NCI-H1436 treated with DMSO at 0.1 percent for 48 hours (cell line): ENCODE data around the gene ARHGAP10.

Experiments
- DNase-seq: peaks from one replicate; lab custom pipeline; 2025; lab: John Stamatoyannopoulos, UW

Gene ARHGAP10

GRCh38 chr4:148092316-148093014 lies 360.6 kb downstream of the ARHGAP10 start:
- DNase-seq, result no peak

DNA sequence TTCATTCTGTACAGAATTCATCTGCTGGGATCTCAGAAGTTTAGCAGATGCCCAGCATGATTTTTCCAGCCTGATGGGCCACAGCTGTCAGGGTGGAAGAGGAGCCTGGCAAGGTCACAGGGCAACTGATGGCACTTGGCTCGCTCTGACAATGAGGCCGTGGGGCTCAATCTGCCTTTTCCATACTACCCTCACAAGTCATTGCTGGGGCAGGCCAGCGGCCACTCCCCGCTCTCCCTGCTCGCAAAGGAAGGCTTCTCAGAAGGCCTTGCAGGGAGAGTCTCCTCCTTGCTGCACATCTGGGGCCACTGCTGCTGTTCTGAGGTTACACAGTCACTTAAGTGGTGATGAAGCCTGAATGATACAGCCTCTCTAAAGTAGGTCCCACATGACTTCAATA lies 361.2 kb downstream of the ARHGAP10 start:
- no peak for DNase-seq

DNA sequence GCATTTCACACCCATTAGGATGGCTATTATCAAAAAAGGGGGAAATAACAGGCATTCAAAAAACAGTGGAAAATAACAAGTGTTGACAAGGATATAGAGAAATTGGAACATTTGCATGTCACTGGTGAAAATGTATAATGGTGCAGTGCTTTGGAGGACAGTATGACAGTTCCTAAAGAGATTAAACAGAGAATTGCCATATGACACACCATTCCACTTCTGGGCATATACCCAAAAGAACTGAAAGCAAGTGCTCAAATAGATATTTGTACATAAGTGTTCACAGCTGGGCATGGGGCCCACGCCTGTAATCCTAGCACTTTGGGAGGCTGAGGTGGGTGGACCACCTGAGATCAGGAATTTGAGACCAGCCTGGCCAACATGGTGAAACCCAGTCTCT lies 362.3 kb downstream of the ARHGAP10 start:
- no peak for DNase-seq

DNA sequence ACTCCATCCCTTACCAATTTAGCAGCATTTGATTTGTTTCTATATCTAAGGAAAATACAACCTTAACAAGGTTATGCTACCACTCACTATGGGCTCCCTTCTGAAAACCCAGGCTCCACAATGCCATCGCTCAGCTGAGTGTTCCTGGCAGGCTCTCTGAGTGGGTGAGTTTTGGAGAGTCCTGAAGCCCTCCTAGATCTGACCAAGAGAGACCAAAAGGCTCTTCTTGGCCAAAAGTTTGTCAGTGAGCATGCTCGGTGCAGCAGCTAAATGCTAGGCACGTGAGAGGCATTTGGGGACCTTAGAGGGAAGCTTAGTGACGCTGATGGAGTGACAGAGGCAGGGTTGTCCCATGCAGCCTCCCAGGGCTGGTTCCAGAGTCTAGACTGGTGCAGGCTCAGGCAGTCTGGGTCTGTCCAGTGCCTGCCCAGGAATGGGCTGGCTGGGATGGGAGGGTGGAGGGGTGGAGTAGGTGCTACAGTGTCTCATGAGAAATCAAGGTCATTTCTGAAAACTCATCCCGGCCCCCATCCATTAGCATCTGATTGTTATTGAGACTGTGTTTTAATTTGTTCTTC lies 363.5 kb downstream of the ARHGAP10 start:
- no peak for DNase-seq

GRCh38 chr4:148097801-148098200 lies 365.9 kb downstream of the ARHGAP10 start:
- no peak for DNase-seq

DNA sequence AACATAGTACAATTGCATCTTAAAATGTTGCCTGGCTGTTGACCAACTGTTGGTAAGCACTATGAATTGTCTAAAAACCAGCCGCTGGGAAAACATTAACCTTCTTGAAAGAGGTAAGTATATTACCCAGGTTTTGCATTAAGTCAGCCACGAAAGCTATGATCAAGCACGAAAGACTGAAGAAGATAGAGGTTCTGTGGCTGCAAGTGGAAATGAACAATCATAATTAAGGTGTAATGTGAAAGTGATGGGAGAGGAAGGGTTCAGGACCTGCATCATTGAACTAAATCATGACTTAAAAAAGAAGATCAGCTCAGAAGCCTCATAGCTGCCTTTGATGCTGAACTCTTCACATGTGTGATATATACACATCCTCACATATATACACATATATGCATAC lies 369.3 kb downstream of the ARHGAP10 start:
- no peak for DNase-seq

GRCh38 chr4:148101790-148102189 lies 369.9 kb downstream of the ARHGAP10 start:
- DNase-seq, result no peak

DNA sequence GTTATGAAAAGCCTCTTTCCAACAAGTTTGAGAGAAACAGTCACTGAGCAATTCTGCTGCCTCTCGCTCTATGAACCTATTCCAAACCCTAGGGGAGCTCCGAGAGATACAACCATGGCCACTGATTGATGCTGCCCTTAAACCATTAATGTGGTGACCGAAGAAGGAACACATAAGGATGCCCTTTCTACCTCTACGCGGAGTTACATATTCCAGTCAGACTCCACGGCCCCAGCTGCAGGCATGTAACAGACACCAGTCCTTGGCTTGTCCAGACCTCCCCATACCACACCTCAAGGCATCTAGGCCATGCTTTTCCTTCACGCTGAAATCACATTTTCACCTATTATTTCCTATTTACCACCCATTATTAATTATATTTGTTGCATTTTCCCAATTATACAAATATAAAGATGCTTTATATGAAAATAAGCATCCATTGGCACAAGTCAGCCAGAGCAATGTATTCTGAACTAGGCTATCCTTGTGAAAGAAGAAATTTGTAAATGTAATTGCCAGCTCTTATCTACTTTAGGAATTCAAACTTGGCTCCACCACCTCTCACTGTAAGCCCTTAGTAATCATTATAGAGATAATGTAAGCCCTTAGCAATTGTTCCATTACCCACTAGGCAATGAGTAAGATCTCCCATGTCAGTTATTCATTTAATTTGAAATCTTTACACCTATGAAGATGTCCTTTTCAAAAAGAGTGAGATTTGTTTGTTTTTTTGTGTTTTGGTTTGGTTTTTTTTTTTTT lies 371.9 kb downstream of the ARHGAP10 start:
- no peak for DNase-seq

DNA sequence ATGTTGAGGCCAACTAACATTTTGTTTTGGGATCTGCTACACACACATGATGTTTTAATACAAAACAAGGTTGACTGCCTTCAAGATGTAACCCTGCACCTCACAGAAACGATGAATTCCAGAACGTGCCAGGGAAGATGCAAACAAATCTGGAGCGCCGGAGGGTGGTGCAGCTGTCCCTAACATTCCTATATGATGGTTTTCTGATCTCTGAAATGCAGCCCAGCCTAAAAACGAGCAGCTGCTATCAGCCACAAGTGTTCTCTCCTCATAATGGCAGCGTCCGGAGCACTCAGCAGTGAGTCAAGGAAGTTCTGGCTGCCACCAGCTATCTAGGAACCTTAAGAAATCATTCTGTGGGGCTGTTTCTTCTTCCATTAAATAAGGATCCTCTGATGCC lies 376.9 kb downstream of the ARHGAP10 start:
- DNase-seq, result no peak

- DNase-seq, result no peak
Measured at GRCh38 chr4:148109216-148109615, 377.3 kb downstream of the ARHGAP10 start.

GRCh38 chr4:148110169-148110568 lies 378.3 kb downstream of the ARHGAP10 start:
- no peak for DNase-seq

GRCh38 chr4:148112231-148112982 lies 380.5 kb downstream of the ARHGAP10 start:
- DNase-seq, result no peak

GRCh38 chr4:148114436-148114835 lies 382.5 kb downstream of the ARHGAP10 start:
- no peak for DNase-seq

GRCh38 chr4:148116264-148116663 lies 384.4 kb downstream of the ARHGAP10 start:
- DNase-seq, result no peak

GRCh38 chr4:148116969-148117368 lies 385.1 kb downstream of the ARHGAP10 start:
- DNase-seq, result no peak

GRCh38 chr4:148118179-148118578 lies 386.3 kb downstream of the ARHGAP10 start:
- no peak for DNase-seq

GRCh38 chr4:148118633-148119032 lies 386.7 kb downstream of the ARHGAP10 start:
- no peak for DNase-seq

GRCh38 chr4:148120216-148120615 lies 388.3 kb downstream of the ARHGAP10 start:
- DNase-seq, result no peak
